Endothelial cell of hepatic sinusoid (primary cell): ENCODE data around the gene KCNJ6.

Experiments used
- in situ Hi-C: cut with HindIII; loops from 2 replicates; pipeline ENCODE4 v1.10.0; 2017; ENCODE audit warnings: low sequenced_read_pairs

Gene KCNJ6

DNA sequence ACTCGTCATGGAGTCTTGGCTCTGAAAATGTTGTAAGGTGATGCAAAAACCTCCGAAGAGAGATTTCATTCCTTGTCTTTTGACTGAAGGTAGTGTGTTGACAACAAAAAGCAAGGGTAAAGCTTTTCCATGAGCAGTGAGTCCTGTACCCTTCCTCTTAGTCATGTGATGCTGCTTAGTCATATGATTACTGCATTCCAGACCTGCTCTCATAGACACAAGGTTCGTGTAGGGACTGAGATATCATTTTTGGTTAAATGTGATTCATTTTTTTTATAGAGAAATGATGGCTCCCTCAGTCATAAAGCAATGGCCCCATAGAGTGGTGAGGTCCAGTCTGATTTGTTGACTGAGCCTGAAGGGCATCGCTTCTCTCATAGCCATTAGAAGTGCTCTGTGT lies 9.2 kb downstream of the KCNJ6 start:
- in situ Hi-C loops: no loop called here

DNA sequence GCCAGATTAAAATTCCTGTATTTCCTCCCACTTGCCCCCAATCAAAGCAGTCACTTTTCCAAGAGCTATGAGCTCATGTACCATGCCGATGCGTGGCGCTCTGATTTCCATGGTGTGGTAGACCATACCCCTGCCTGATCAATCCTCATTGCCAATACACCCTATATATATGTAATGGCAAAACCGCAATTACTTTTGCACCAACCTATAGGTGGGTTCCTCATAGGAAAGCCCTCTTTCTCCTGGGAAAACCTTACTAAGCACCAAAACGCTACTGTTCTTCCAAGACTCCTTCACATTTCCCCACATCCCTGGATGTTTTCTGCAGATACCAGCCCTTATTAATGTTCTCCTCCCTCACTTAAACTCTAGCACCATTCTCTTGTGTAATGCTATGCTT lies 11.0 kb downstream of the KCNJ6 start:
- in situ Hi-C loops: no loop called here

DNA sequence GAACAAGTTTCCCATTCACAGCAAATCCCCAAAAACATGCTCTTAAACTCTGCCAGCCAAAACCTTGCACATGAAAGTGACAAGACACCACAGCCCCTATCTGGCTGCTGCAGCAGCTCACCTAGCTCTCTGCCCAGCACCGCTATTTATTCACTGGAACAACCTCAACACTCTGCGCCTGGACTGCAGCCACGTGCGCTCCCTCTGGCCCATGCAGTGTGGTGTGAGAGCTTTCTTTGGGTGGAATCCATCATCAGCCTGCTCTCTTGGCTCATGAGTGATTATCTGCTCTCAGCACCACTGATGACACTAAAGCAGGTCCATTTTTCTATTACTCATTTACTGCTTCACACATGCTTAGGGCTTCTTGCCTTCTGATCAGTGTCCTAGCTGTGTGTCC lies 11.4 kb downstream of the KCNJ6 start:
- in situ Hi-C loops: no loop called here

DNA sequence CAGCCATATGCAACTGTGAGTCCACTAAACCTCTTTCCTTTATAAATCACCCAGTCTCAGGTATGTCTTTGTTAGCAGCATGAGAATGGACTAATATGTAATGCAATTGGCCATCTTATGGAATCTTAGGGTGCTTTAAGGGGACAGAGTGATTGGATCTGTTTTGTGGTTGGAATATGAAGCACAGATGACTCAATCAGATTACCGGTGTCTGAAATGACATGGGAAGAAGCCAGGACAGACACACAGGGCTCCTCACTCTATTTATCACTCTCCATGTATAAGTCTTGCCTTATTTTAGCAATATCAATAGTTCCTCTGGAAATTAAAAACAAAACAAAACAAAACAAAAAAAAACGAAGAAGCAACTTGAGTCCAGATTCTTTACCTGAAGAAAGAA lies 12.9 kb downstream of the KCNJ6 start:
- in situ Hi-C loops: no loop called here

DNA sequence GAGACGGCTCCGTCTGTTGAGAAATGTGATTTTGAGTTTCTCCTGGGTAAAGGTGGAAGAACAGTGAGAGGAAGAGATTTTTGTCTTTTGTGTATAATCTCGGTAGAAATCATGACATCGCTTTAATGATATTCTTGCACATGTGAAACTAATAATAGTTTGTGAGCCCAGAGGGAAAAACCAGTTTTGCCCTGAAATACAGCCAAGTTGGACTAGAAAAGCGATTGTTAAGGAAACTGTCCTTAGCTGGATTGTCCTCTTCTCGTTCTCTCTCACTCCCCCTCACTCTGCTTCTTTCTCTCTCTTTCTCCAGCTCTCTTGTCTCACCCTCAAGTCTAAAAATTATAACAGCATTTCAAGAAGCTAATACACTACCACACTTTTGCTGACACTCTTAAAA lies 17.1 kb downstream of the KCNJ6 start:
- in situ Hi-C loops: no loop called here

DNA sequence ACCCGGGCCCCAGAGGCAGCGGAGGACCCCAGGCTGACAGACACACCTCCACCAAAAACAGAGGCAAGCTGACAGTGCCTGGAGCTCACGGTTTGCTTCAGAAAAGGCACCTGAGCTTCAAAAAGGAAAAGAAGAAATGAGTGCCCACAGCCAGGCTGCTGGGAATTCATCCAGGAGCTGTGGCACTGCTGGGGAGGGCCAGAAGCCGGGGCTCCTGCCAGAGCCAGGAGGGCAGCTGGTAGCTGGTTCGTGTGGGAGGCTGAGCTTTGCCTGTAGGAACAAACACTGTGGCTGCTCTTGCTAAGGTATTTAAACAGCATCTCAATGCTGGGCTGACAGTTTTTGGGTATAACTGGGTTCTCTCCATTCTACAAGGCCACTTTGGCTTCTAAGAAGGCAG lies 19.5 kb downstream of the KCNJ6 start:
- in situ Hi-C loops: no loop called here

DNA sequence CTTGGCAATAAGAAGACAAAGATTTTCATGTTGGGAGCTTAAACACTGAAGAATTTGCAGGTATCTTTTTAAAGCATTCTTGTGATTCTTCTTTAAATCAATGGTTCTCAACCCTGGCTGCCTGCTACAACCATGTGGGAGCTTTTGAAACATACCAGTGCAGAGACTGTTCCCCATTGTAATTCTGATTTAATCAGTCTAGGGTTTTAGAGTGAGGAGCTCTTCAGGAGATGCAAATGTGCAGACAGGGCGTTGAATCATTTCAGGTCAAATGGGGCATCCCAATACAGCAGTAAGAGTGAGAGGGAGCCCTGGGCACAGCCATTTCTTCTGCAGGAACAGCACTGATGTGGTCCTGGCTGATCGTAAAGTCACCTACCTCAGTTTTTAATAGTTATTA lies 24.3 kb downstream of the KCNJ6 start:
- in situ Hi-C loops: no loop called here

DNA sequence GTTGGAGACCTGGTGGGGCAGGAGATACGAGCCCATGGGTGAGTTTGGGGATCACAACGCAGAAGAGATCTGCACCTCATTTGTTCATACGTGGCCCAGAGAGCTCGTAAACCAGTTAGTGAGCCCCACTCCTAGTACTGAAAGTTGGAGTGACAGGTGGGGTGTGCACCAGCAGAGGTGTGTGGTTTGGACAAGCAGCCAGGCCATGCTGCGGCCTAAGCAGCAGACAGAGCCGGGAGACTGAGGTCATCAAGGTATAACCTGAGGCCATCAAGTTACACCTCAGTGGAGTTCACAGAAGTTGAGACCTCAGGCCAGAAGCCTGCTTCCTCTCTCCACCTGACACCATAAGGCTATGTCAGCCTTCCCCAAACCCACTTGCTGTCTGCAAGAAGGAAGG lies 27.6 kb downstream of the KCNJ6 start:
- in situ Hi-C loops: no loop called here

DNA sequence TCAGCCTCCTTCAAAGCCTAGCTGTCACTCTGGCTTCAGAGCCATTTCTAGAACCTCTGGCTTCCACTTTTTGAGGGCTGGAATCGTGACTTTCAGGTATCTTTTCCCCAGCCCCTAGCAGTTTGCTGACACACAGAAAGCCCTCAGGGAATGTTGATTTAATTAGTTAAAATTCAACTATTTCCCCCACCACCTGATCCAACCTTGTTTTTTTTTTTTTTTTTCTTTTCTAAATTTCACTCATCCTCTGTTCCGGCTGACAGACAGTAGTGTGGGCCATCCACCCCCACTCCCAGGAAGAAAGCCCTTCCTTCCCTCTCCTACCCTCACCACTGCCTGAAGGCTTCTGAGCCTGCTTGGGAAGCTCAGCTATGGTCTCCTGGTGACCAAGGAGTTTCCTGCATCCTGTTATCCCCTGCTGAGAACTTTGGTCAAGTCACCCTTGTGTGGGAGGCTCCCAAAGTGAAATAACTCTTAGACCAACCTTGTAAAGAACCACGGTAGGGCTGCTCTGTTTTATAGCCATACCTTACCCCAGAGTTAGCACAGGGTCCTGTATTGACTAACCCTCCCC lies 29.4 kb downstream of the KCNJ6 start:
- in situ Hi-C loops: no loop called here

DNA sequence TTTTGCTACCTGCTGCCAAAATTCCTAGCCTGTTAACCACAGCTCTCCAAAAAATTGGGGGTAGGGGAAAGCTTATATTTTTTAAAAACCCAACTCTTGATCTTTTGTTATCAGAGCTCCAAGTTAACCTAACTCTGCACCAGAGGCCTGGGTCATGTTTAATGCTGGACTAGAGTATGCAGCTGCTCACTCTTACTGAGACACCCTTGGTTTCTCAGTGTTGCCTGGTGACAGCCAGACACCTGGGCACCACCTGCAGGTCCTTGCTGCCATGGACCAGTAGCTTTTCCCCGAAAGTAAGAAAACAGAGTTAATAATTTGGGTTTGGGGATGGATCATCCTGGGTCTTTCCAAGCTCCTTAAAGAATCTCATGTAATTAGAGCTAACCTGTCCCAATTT lies 30.1 kb downstream of the KCNJ6 start:
- in situ Hi-C loops: no loop called here

DNA sequence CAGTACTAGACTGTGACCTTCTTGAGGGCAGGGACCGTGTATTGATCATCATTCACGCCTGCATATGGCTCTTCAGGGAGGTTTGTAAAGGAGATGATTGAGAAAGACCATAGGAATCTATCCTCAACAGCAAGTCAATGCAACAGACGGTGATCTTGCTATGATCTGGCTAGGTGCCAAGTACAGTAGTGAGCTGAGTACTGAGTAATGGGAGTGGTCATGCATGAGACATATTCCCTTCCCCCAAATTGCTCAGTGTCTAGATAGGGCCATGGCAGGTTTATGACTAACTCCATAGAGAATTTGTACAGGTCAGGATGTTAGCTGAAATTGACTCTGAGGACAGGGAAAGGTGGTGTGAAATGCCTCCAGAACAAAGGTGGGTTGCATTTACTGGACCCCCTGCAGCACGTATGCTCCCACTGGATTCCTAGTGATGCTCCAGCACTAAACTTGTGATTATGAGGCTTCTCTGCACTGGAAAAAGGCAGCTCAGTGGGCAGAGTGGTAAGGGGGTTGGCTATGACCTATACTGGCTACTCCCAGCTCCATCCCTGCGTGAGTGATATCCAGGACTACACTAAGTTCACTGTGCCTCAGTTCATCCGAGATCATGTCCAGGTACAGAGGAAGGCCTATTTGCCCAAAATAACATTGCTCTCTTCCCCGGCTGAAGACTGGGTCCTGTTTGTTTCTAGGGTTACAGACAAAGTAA lies 37.2 kb downstream of the KCNJ6 start:
- in situ Hi-C loops: no loop called here

DNA sequence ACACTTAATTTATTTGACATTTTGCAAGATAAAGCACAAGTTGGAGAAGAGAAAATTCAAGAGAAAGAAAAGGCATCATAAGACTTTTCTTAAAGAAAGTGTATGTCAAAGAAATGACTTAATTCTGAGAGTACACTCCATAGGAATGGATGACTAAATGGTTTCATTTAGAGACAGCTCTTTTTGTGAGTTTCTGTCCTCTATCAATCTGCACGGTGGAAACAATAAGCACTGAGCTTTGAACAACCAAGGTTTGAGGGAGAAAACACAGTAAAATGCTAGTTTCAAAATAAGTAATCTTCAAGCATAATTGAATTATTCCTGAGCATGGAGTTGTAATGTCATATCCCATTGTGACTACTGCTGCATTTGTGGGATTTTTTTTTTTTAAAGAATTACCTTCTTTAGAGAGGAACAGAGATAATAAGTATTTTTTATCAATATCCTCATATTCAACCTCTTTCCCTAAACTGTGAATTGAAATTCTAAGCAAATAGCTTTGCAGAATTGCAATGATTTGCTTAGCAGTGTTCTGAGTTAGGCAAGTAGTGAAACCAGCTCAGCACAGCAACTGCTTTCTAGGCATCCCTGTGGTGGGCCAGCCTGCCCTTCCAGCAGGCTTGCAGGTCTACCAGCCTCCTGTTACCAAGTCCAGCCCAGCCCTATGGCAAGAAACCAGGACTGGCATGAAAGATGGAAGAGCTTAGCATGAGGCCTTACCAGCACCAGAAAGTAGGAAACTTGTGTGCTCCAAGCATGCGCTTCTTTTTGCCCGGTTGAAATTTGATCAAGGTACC lies 38.2 kb downstream of the KCNJ6 start:
- in situ Hi-C loops: no loop called here

DNA sequence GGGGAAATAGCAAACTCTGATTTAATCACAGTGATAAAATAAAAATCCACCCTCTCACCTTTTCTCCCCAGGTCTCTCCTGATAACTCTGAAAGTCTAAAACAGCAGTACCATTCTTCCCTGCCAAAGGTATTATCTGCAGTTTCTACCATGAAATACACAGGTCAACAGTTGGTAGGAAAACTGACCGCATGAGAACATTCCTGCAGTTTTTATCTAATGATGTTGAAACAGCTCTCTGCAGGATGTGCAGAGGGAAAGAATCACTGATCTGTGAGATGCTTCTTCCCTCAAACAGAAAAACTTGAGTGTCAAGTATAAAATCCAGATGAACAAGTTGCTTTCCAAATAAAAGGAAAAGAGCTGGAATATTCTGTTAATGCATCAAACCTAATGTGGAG lies 39.1 kb downstream of the KCNJ6 start:
- in situ Hi-C loops: no loop called here

DNA sequence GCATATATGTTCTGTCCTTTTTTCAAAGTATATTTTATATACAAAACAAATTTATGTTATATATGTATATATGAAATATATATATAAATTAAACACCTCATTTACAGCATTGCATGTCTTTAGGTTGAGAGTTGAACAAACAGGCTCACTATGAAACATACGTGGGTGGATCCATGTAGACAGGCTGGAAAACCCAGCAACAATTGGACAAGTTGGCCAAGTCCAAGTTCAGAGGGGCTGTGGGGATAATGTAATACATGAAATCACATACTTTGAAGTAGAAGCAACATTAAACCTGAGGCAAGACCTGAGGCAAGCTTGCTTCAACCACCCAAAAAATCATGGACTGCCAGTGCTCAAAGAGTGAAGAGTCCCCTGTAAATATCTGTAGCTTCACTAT lies 39.7 kb downstream of the KCNJ6 start:
- in situ Hi-C loops: no loop called here

DNA sequence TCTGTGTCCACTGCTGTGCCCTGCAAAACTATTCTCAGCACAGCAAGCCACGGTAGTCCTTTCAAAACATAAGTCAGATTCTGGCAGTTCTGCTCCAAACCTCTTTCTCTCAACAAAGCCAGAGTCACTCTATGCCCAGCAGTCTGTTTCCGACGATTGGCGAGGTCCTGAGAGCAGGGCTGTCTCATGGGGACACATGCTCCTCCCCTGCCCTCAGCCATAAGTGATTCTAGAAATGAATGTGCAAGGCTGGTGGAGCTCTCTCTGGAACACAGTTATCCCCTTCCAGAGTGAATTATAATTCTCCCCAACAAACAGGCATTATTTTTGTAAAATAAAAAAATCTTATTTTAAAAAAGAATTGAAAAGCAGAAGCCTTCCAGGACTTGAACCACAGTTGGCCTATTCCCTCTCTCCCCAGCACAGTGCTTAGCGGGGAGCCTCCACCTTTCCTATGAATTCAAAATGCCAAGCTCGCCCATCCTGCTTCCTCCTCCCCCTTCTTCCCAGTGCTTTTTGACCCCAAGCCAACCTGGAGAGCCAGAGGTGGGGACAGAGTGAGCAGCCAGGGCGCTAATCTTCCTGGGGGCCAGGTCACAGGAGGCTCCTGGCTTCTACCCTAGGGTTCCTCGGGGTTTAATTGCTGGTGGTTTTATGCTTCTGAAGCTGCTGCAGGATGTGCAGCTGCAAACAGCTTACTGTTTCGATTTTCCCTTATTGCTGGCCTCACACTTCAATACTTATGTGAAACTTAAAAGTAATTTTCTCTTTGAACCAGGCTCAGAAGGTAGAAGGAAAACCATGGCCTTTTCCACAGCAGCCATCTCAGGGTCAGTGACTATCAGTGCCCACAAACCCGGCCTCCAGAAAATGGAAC lies 41.1 kb downstream of the KCNJ6 start:
- in situ Hi-C loops: no loop called here

DNA sequence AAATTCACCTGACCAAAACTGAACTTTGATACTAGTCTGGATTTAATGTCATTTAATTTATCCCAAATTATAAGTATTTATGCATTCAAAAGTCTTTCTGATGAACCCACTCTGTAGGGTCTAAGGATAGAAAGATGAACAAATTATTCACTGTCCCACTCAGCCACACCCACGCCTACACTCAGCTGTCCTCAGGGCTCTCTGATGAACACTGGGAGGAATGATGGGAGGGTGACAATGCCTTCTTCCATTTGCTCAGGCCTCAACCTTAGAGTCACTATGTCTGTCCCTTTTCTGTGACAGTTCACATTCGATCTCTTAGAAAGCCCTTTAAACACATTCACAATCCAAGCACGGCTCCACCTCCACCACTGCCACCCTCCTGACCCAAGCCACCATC lies 41.8 kb downstream of the KCNJ6 start:
- in situ Hi-C loops: no loop called here

DNA sequence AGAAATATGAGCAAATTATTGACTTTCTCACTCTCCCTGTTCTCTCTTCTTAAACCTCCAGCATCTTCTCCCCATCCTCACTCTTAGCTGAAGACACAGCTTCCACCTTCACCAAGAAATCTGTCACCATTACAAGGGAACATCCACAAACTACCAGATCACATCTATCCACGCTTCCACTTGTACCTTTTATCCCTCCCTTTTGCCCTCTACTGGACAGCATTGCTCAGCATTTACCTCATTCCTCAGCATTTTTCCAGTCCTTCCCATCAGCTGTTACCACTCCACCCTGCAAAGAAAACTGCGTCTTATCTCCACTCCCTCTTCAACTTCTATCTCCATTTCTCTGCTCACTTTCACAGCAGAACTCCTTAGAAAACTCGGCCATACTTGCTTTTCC lies 42.6 kb downstream of the KCNJ6 start:
- in situ Hi-C loops: no loop called here

DNA sequence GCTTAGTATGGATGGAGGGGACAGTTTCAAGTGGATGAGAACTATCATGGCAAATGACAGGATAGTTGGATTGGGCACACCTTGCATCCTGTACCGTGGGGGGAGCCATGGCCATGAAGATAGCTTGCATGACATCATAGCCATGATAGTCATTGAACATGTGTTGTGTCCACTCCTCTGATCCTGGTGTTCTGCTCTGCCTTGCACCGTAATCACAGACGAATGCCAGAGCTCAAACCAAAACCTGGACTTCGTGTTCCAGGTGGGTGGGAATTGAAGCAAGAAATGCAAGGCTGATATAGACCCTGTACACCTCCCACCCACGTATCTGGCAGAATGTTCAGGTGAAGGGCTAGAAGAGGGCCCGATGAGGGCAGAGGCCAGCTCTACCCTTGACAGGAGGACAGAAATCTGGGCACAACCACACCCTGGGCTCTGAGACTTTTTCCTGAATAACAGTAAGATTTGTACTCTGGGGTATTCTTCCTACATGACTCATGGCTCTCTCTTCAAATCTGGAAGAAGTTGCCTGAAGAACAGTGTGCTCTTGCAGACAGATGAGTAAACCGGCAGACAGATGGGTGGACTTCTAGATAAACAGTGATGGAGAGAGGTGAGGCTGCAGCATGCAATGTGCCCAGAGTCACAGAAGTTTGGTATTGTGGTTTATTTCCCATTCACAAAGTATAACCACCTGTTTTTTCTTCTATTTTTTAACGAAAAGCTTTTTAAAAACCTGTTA lies 45.0 kb downstream of the KCNJ6 start:
- in situ Hi-C loops: no loop called here

DNA sequence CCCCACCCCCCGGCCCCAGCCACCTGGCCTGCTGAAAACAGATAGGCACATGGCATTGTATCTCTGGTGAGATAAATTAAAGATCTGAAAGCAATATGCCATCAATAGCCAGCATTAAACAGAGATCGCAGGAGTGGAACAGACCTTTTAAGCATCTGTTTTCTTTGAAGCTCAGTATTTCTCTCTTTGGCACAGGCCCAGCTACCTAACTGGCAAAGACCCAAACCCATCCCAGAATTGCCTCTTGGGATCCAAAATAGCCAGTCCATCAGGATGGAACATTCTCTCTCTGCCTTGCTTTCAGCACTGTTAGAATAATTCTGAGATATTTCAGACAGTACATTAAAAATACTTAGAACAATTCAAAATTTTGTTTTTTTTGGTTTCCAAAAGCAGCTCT lies 46.0 kb downstream of the KCNJ6 start:
- in situ Hi-C loops: no loop called here

DNA sequence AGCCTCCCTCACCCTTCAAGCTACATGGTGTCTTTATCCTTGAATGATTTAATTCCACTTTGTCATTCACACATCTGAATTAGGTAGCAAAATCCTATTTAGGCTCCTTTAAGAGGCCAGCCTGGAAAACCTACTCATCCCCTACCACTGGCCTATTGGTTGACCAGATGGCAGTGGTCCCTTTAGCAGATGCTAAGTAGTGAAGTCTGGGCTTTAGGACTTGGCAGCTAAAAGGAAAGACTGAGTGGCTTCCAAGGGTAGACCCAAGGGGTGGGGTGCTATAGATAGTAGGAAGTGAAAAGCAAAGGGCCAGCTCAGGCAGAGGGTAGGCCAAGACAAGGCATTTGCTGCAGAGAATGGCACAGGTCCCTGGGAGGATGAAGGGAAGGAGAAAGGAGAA lies 46.6 kb downstream of the KCNJ6 start:
- in situ Hi-C loops: no loop called here
